ENCODE measurements around the gene MAP7D2.

DNA sequence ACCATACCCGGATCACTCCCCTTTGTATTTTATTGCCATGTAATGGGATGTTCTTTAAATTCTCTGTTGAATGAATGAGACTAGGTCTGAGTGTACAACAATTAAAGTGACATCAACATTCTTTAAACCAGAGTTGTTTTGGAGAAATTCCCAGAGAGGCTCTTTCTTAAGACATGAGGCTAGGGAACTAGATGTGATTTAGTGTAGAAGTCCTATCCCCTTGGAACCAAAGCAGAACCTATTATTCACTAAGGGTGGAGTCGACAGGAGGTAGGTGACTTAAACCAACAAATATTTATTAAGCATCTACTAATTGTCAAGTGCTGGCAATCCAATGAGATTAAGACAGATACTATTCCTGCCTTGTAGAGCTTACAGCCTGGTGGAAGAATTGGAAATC lies 23.3 kb upstream of the MAP7D2 start:
- TF ChIP-seq BCL11B (tag by site-specific recombination; IDR thresholded peaks at IDR 0.05; ENCODE audit: low read depth) (no peak), ZBTB1 (tag by site-specific recombination; IDR thresholded peaks at IDR 0.05) (no peak), ZNF121 (tag by site-specific recombination; IDR thresholded peaks at IDR 0.05) (no peak), SP7 (tag by site-specific recombination; IDR thresholded peaks at IDR 0.05) (no peak), ZNF354C (tag by site-specific recombination; IDR thresholded peaks at IDR 0.05; ENCODE audit: borderline replicate concordance, low read depth) (no peak), ZSCAN30 (tag by site-specific recombination; IDR thresholded peaks at IDR 0.05) (no peak), ZNF202 (tag by site-specific recombination; IDR thresholded peaks at IDR 0.05; ENCODE audit: borderline replicate concordance) (no peak), YY1 (tag by site-specific recombination; IDR thresholded peaks at IDR 0.05) (no peak)
- TF ChIP-seq, protein P1, sequence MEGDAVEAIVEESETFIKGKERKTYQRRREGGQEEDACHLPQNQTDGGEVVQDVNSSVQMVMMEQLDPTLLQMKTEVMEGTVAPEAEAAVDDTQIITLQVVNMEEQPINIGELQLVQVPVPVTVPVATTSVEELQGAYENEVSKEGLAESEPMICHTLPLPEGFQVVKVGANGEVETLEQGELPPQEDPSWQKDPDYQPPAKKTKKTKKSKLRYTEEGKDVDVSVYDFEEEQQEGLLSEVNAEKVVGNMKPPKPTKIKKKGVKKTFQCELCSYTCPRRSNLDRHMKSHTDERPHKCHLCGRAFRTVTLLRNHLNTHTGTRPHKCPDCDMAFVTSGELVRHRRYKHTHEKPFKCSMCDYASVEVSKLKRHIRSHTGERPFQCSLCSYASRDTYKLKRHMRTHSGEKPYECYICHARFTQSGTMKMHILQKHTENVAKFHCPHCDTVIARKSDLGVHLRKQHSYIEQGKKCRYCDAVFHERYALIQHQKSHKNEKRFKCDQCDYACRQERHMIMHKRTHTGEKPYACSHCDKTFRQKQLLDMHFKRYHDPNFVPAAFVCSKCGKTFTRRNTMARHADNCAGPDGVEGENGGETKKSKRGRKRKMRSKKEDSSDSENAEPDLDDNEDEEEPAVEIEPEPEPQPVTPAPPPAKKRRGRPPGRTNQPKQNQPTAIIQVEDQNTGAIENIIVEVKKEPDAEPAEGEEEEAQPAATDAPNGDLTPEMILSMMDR (tag by site-specific recombination; IDR thresholded peaks at IDR 0.05): no peak
